Activated CD4-positive, alpha-beta T cell treated with anti-CD3 and anti-CD28 coated beads, Interleukin-2, amount 50 U/mL, for 24 hours (primary cell): Measurements from ENCODE around the gene GPR137C.

Source experiments
- DNase-seq, 2 donors: peaks; one replicate each; pipeline ENCODE4 v3.0.0-alpha.2; 2020; ENCODE audit warnings: low read depth in 1 of 2, low spot score in 1 of 2

GPR137C gene, protein sequence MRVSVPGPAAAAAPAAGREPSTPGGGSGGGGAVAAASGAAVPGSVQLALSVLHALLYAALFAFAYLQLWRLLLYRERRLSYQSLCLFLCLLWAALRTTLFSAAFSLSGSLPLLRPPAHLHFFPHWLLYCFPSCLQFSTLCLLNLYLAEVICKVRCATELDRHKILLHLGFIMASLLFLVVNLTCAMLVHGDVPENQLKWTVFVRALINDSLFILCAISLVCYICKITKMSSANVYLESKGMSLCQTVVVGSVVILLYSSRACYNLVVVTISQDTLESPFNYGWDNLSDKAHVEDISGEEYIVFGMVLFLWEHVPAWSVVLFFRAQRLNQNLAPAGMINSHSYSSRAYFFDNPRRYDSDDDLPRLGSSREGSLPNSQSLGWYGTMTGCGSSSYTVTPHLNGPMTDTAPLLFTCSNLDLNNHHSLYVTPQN

DNA sequence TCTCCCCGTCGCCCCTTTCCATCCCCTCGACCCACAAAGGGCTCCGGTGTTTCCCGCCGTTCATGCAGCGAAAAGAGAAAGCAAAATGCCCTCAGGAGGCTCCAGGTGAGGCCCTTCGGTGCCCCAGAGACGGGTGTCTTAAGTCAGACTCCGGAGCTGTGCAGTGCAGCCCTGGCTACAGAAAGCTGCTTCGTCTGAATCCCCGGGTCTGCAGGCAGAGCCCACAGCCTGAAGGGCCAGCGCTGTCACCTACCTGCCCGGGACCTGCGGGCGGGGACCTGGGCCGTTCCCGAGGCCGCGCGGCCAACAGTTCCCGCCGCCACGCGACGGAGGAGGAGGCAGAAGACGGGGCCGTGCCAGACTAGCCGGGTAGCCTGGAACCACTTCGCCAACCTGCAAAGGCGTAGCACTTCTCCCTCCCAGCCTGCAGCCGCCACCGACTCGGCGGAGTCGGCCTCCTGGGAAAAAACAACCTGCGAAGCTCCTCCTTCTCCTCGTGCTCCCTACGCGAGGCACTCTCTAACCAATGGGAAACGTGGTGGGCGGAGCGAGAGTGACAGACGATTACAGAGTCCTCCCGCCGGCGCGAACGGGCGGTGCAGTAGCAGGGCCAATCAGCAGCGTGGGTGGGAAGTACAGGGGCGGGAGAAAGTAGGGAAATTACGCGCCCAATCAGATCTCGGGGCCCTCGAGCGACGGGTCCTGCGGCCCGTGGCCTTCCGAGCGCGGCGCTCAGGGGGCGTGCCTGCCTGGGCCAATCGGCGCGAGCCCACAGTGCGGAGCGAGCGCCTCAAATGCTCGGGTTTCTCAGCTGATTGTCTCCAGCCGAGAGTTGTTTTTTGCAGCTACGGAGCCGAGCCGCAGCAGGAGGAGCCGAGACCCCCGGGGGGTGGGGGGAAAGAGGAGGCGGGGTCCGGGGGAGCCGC lies at the start of gene GPR137C, which contains the start of gene TXNDC16:
Gene GPR137C (plus strand): TSS at position 774 of the 926 bp plus-strand sequence. CDS start 312 bp downstream, outside the sequence.
Gene TXNDC16 (minus strand): TSS at position 443 of the 926 bp plus-strand sequence. CDS start 8,948 bp downstream, outside the sequence.
- DNase-seq, result peak; percentile 95 to 100

DNA sequence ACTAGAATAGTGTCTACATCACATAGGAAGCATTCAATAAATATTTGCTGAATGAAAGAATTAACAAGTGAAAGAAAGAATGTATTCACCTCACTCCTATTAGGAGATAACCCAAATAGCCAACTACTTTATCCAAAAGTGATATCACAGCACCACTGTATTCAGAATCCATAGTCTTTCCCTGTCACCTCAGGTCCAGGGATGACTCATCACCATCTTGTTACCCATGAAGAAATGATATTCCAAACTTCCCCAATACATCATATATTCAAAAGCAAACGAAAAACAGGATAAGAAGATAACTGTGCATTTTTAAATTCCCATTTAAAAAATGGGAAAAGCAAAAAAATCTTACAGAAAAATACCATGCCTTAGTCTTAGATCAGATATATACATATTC lies 39.4 kb upstream of the GPR137C start:
- no peak for DNase-seq

GRCh38 chr14:52514046-52514811 lies 38.4 kb upstream of the GPR137C start:
- DNase-seq, result no peak

DNA sequence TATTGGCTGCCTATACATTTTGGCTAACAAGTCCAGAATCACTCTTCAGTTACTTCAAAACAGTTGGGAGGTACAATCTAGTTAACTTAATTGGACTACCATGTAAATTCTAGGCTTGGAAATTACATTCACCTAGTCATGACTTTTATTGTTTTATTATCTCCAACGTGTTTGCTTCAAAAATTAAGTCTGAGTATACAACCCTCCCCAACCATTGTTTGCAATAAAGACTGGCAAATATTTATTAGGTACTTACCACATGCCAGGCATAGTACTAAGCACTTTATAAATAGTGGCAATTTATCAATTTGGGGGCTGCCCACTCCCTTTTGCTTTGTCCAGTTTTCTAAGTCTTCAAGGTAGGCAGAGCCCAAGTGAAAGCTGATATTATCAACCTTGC lies 30.6 kb upstream of the GPR137C start:
- no peak for DNase-seq

GRCh38 chr14:52522581-52523345 lies 29.9 kb upstream of the GPR137C start:
- DNase-seq, result no peak

GRCh38 chr14:52527052-52527451 lies 25.6 kb upstream of the GPR137C start:
- DNase-seq, result no peak

DNA sequence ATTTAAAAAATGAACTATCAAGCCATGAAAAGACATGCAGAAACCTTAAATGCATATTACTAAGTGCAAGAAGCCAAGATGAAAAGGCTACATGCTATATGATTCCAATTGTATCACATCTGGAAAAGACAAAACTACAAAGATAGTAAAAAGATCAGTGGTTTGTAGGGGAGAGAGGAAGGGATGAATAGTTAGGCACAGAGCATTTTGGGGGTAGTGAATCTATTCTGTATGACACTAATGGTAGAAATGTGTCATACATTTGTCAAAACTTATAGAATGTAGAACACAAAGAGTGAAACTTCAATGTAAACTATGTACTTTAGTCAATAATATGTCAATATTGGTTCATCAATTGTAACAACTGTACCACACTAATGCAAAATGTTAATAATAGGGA lies 21.2 kb upstream of the GPR137C start:
- no peak for DNase-seq

GRCh38 chr14:52536269-52536668 lies 16.4 kb upstream of the GPR137C start:
- DNase-seq, result no peak

DNA sequence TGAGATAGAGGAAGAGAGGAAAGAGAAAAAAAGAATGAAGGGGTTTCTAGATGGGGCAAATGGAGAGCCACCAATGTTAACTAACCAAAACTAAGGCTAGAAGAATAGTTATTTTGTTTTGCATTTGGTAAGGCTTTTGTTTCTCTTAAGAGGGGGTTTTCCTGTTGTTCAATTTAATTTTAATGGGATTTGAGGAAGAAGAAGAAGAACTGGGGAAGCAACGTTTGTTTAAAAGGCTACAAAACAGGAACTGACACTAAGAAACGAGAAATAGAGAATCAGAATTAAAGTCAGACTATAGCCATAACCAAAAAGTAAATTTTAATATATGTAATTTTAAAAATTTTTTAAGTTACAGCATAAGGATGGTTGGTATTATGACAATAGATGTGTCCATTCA lies 14.0 kb upstream of the GPR137C start:
- no peak for DNase-seq

GRCh38 chr14:52545584-52546317 lies 6.9 kb upstream of the GPR137C start:
- DNase-seq, result no peak

DNA sequence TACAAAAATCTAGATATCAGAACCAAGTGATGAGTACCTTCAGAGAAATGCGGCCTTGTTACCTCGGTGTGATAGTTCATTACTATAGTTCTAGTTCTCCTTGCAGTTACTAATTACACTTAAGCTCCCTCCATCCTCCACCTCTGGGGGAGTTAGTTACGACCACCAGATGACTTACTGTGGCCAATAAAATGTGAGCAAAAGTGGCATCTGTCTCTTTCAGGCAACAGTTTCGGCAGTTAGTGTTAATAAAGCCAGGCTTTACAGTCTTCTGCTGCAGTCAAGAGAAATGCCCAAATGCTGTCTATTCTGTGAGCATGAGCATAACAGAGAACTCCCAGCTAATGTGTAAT lies 6.3 kb upstream of the GPR137C start:
- DNase-seq, result no peak

DNA sequence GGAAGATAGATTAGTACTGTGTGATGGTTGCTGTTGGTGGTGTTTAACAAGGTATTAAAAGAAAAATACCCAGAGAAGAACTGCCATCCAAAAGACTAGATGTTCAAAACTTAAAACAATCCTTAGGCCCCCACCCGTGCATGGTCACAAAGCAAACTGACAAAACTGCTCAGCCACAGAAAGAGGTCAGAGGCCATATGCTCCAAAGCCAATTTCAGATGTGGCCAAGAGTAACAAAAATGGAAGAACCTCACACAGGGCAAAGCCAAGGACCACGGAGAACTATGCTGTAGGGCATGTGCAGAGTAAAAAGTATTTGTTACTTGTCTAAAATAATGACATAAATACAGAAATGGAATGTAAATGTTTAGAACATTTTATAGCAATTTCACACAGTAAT lies 5.6 kb upstream of the GPR137C start:
- no peak for DNase-seq

GRCh38 chr14:52547526-52547925 lies 5.1 kb upstream of the GPR137C start:
- no peak for DNase-seq

- DNase-seq, result no peak
Measured at GRCh38 chr14:52550661-52551060, 2.0 kb upstream of the GPR137C start.

GRCh38 chr14:52551205-52551604 lies 1.4 kb upstream of the GPR137C start:
- no peak for DNase-seq

DNA sequence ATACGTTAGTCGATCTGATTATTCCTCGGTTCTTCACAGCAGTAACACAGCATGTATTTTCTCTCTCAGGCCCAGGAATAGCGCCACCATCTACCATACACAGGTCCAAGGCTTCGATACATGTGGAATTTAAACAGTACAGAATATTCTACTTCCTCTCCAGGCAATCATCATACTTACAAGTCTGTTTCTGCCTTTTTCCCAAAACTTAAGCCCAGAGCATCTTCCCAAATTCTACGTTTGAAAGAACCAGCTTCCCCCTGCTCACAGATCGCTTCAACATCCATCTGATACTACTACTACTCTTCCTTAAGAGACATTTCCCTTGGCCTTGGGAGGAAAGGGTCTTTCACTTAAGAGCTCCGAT lies 957 bp upstream of the GPR137C start:
- no peak for DNase-seq

- DNase-seq, result peak; percentile 12 to 21
Measured at GRCh38 chr14:52553002-52553670, 500 bp downstream of the GPR137C start.

- peak; percentile 47 to 66 for DNase-seq
Measured at GRCh38 chr14:52553671-52554575, 1.3 kb downstream of the GPR137C start.
